ENCODE data around the gene LCN9.

DNA sequence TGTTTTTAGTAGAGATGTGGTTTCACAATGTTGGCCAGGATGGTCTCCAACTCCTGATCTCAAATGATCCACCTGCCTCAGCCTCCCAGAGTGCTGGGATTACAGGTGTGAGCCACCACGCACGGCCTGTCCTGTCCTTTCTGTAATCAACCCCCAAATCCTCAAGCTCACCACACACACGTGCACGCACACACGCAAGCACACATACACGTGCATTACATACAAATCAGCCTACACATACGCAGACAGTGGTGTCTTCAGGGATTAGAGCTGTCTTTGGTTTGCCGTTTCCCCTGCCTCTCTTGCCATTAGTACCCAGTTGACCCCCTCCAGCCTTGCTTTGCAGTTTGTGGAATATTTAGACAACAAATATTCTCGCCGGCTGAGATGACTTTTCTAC lies 30.3 kb upstream of the LCN9 start:
- TF ChIP-seq EZH2 (IDR thresholded peaks at IDR 0.05) (no peak), EZH2phosphoT487 (IDR thresholded peaks at IDR 0.05) (no peak)
- TF ChIP-seq, protein P1, sequence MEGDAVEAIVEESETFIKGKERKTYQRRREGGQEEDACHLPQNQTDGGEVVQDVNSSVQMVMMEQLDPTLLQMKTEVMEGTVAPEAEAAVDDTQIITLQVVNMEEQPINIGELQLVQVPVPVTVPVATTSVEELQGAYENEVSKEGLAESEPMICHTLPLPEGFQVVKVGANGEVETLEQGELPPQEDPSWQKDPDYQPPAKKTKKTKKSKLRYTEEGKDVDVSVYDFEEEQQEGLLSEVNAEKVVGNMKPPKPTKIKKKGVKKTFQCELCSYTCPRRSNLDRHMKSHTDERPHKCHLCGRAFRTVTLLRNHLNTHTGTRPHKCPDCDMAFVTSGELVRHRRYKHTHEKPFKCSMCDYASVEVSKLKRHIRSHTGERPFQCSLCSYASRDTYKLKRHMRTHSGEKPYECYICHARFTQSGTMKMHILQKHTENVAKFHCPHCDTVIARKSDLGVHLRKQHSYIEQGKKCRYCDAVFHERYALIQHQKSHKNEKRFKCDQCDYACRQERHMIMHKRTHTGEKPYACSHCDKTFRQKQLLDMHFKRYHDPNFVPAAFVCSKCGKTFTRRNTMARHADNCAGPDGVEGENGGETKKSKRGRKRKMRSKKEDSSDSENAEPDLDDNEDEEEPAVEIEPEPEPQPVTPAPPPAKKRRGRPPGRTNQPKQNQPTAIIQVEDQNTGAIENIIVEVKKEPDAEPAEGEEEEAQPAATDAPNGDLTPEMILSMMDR (IDR thresholded peaks at IDR 0.05): no peak

Measured in neural progenitor cell (in vitro differentiated cells).